ENCODE results near the gene TAAR8.
"Not testable (repeated sequence)": the region's sequence is repeated elsewhere in the genome, so short reads cannot be mapped to it uniquely, and the experiment has no call there.

Gene TAAR8

GRCh38 chr6:132544826-132545225 lies 7.6 kb upstream of the TAAR8 start:
- DNase-seq (ENCODE audit: low read depth), result no peak

- DNase-seq (ENCODE audit: low read depth), result no peak
These were observed 3.6 kb upstream of the TAAR8 start for GRCh38 chr6:132548746-132549463.

- DNase-seq (ENCODE audit: low read depth), result no peak
These were observed 1.3 kb upstream of the TAAR8 start for GRCh38 chr6:132551214-132551613.

GRCh38 chr6:132560087-132560486 lies 7.6 kb downstream of the TAAR8 start:
- DNase-seq (ENCODE audit: low read depth), result not testable (repeated sequence)

- DNase-seq (ENCODE audit: low read depth), result no peak
These were observed 13.9 kb downstream of the TAAR8 start for GRCh38 chr6:132566404-132566803.

GRCh38 chr6:132567566-132567965 lies 15.1 kb downstream of the TAAR8 start:
- DNase-seq (ENCODE audit: low read depth), result no peak

- no peak for DNase-seq (ENCODE audit: low read depth)
These were observed 16.1 kb downstream of the TAAR8 start for GRCh38 chr6:132568611-132569010.

- no peak for DNase-seq (ENCODE audit: low read depth)
These were observed 16.7 kb downstream of the TAAR8 start for GRCh38 chr6:132569170-132569569.

GRCh38 chr6:132570221-132570777 lies 17.8 kb downstream of the TAAR8 start, which contains the start of gene TAAR6:
TSS of gene TAAR6 (plus strand) at chr6:132570322. CDS start at chr6:132570322, 0 bp downstream.
- DNase-seq (ENCODE audit: low read depth), result no peak

- DNase-seq (ENCODE audit: low read depth), result no peak
These were observed 19.3 kb downstream of the TAAR8 start for GRCh38 chr6:132571774-132572173.

GRCh38 chr6:132584698-132585097 lies 32.2 kb downstream of the TAAR8 start:
- DNase-seq (ENCODE audit: low read depth), result no peak

- DNase-seq (ENCODE audit: low read depth), result no peak
These were observed 35.0 kb downstream of the TAAR8 start for GRCh38 chr6:132587424-132587823.

GRCh38 chr6:132589454-132589853 lies 37.0 kb downstream of the TAAR8 start, which contains the start of gene TAAR5:
TSS of gene TAAR5 (minus strand) at chr6:132589741. CDS start at chr6:132589686, 55 bp downstream.
- no peak for DNase-seq (ENCODE audit: low read depth)

GRCh38 chr6:132590362-132590761 lies 37.9 kb downstream of the TAAR8 start:
- DNase-seq (ENCODE audit: low read depth), result no peak

- DNase-seq (ENCODE audit: low read depth), result no peak
These were observed 40.4 kb downstream of the TAAR8 start for GRCh38 chr6:132592855-132593254.

- DNase-seq (ENCODE audit: low read depth), result no peak
These were observed 43.7 kb downstream of the TAAR8 start for GRCh38 chr6:132596201-132596600.

GRCh38 chr6:132598473-132598872 lies 46.0 kb downstream of the TAAR8 start:
- DNase-seq (ENCODE audit: low read depth), result no peak

- DNase-seq (ENCODE audit: low read depth), result not testable (repeated sequence)
These were observed 48.4 kb downstream of the TAAR8 start for GRCh38 chr6:132600900-132601299.
